NCI-H345 (cell line): ENCODE data around the gene KLF7.

Experiments
- DNase-seq: peaks from one replicate; lab custom pipeline; 2025; lab: John Stamatoyannopoulos, UW

Gene KLF7

DNA sequence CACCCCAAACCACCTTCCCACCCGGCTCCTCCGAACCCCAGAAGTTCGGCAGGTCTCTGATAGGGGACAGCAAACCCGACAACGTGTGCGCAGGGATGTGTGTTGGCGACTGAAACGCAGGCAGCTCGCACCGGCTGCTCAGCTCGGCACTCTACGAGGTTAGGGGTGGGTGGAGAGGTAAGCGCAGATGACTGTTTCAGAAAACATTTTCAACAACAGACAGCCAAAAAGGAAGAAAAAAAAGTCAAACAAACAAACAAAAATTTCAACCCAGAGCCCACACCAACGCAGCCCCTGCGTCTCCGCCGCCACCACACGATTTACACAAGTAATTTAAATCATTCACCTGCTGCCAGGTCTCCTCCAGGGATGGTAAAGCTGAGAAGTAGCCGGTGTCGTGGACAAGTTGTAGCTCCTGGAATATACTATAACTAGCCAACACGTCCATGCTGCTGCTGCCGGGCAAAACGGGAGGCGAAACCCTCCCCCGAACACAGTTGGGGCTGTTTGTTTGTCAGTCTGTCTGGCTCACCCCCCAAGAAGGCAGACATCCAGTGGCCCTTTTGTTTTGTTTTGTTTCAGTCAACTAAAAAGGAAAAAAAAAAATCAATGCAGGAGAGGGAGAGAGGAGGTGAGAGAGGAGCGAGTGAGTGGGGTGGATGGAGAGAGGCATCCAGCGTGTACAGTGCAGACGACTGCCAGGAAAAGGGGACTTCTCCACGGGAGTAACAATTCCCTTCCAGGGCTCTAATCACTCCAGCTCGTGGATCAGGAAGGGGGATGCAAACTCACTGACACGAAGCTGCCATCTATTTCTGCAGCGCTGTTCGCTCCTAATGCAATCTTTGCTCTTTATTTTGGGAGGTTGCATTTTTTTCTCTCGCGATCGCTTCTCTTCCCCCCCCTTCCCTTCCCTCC lies at the start of gene KLF7:
KLF7 (minus strand) TSS at position 828 of the 918 bp plus-strand sequence; CDS start at position 448, 380 bp downstream.
- peak; percentile 46 for DNase-seq

DNA sequence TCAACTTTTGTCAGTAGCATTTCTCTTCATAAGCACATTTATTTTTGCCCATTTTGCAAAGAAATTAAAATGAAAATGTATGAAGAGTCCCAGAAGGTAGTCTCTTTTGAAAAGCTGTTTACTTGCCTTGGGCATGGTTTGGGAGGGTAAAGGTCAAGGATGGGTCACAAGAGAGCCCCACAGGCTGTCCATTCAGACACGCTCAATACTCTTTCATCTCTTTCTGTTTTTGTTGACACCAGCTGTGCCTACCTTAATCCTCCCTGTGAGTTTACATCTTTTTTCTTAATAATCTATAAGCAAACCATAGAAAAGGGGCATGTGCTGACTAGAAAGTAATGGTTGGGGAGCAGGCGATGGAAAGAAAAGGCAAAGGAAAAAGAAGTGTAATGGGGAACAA lies 49.6 kb upstream of the KLF7 start:
- no peak for DNase-seq

DNA sequence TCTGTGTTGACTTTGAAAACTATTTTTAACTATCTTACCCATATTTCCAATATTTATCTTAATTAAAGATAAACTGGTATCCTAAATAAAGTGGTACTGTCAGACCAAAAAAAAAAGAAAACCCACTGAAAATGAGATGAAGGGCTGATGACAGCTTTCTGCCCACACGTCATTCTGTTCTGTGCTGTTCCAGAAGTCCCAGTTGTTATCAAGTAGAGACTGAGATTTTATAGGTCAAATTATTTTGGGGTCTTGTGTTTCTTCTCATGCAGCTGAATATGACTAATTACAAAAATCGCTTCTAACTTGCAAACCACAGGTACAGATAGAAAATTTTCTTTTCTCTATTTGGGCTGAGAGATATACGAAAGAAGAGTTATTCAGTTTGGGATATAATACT lies 48.7 kb upstream of the KLF7 start:
- no peak for DNase-seq

DNA sequence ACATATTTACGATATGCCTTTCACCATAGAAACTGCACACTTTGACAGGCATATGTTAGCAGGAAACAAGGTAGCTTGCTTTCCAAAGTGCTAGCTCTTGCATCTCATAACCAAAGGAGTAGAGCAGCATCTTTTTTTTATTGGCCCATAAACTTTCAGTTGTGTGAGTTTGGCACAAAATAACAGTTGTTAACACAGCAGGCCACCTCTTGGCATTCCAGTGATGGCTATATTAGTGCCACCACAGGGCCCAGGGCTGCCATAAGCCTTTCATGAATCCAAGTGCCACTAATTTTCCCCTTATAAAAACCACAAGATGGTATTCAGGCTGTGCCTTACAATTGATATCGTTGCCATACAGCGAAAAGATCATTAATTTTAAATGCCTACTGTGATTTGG lies 40.3 kb upstream of the KLF7 start:
- DNase-seq, result no peak

DNA sequence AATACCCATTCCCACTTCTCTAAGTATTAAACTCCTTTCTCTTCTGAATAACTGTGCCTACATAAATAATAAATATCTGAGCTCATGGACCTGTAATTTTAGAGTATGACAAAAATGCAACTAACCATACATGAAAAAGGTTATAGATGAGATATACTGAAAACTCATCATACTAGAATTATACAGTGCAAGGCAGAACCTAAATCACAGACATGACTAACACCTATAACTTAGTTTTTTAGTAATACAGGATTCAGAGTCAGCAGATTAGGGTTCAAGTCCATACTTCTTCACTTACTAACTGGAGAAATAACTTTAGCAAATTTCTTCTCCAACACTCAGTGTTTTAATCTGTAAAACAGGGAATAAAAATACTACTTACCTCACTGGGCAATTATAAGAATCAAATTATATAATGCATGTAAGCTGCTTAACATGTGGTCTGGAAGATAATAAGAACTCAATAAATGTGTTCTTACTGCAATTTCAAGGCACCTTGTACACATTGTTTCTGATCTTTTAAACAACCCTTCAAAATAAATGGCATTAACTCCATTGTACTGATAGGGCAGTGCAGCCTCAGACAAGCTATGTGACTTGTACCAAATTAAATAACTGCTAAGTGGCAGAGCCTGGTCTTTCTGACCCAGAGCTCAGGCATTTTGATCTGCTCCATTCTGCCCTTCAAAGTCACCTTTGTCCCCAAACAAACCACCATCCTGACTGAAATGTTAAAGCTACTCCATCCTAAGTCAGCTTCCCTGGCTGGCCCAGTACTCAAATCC lies 39.6 kb upstream of the KLF7 start:
- DNase-seq, result no peak

DNA sequence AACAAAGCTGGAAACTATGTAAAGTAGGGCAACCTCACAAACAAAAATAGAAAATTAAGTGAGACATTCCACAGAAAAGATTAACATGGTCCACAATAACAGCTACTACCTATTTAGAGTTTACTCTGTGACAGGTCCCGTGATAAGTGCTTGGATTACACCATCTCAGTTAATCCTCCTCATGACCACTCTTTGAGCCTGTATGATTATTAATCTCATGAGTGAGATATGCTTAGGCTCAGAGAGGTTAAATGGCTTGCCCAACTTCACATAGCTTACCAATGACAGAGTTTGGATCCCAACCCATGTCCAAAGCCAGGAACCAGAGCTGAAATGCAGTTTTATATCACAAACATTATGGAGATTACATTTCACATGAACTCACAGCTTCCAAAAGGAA lies 37.3 kb upstream of the KLF7 start:
- DNase-seq, result no peak

- DNase-seq, result no peak
Observed at GRCh38 chr2:207202645-207203044, 36.9 kb upstream of the KLF7 start.

GRCh38 chr2:207201416-207201815 lies 35.7 kb upstream of the KLF7 start:
- DNase-seq, result no peak

DNA sequence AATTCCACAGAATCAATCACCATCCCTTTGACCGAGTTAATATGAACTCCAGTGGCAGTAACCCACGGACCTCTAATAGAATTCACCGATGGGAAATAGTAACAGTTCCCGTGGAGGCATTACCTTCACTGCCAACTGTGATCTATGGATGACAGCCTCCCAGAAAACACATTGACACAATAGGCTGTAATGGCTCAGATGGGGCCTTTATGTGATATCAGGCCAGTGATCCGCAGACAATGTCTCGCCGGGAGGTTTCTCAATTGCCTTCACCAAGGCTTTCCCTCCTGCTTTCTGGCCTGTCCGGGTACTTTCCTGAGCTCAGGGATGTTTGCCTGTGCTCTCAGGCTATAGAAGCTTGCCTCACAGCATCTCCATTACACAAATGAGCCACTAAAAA lies 34.4 kb upstream of the KLF7 start:
- DNase-seq, result peak; percentile 70

GRCh38 chr2:207194028-207194427 lies 28.3 kb upstream of the KLF7 start:
- DNase-seq, result no peak

DNA sequence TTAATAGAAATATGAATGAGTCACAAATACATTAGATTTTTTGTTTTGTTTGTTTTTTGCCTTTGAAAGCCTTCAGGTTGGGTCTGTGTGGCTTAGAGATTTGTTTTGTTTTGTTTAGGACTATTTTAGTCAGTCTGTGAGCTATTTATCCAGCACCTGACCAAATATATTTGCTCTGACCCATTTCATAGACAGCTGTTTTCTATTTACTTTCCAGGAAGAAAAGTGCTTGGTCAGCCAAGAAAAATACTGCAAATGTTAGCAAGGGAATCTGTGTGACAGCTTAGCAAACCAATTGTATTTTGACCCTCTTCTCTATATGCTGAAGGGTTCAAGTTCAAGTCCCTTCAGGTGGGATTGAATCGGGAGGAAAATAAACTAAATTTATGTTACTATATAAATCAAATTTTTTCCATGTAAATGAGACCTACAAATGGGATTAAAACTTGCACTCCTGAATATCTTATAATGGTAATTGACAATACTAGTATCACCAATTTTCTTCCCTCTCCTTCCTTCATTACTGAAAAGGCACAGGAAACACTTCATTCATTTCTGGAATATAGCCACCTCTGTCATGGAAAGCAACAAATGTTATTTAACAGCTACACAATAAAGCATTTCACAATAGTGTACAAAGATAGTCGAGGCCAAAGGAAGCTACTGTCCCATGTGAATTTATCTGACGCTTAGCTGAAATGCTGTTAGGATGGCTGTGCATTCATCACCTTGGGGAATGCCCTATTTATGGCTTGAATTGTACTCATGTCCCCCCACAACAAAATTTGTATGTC lies 23.1 kb upstream of the KLF7 start:
- DNase-seq, result peak; percentile 24

- no peak for DNase-seq
Observed at GRCh38 chr2:207185372-207185771, 19.6 kb upstream of the KLF7 start.

DNA sequence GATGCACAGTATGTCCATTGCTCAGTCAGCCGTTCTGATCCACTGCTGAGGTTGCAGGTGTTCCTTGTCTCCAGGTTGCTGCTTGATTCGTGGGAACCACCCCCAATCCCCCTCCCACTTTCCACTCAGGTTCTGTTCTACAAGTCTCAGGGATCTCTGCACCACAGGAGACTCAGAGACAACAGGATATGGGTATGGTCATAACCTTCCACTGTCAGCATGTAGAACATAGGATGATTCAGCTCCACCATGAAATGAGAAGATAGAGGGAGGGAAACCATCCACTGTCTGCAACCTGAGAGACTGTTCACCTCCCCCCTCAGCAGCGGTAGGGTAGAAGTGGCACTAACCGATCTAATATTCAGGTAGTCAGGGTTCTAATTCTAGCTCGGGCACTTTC lies 19.0 kb upstream of the KLF7 start:
- DNase-seq, result no peak

DNA sequence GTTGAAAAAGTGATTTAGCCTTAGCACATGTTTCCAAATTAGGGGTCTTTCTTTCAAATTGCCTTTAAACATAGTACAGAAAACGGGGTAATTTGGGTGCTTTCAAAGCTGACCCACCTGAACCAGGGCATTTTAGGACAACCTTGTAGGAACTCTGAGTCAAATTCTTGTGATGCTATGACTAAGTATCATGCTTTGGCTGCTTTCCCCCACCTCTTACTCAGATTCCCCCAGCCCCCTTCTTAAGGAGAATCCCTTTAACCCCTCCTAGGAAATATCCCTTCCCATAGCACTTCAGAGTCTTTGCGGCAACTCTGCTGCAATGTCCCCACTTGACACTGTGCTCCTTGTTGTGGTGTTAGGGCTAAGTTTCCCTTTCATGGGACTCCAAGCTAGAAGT lies 18.6 kb upstream of the KLF7 start:
- DNase-seq, result no peak

GRCh38 chr2:207183506-207183905 lies 17.8 kb upstream of the KLF7 start:
- DNase-seq, result no peak

- DNase-seq, result no peak
Observed at GRCh38 chr2:207182911-207183310, 17.2 kb upstream of the KLF7 start.

- DNase-seq, result no peak
Observed at GRCh38 chr2:207181526-207182274, 16.0 kb upstream of the KLF7 start.

GRCh38 chr2:207180741-207181140 lies 15.0 kb upstream of the KLF7 start:
- no peak for DNase-seq

- no peak for DNase-seq
Observed at GRCh38 chr2:207176247-207176646, 10.5 kb upstream of the KLF7 start.

GRCh38 chr2:207173641-207174040 lies 7.9 kb upstream of the KLF7 start:
- DNase-seq, result no peak

DNA sequence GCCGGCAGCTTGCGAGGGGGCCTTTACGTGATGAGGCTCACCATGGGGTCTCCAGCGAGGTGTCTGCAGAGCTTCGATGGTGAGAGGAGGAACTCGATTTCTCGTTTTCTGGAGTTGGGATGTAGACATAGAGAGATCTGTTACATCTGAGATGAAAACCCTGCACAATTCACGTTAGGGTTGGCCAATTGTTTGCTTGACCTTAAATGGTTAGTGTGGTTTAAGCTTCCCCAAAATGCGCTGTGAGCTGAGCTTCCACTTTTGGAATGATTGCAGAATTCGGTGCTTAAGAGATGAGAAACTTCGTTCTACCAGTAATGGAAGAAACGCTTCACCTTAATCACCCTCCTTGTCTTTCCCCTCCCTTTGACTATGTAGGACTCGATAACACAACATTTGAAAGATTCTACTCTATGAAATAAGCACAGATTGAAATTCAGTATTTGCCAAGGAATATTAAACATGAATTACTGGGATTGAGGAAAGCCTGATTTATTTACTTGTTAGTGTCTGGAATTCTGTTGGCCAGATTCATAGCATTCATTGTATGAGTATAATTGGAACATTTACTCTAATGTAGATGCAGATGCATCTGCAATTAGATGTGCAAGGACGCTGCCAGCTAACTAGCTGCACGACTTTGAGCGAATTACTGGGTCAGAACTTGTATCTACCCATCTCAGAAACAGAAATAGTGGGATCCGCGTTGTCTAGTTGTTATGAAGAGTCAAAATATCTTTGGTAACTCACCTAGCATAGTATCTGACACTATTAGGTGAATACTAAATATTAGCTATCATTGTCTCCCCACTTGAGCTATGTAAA lies 1.6 kb upstream of the KLF7 start:
- DNase-seq, result no peak
